Measurements from ENCODE around the gene RAB14. TPM values are rescaled to one million over a fixed set of nuclear protein-coding genes. Genes with fewer than 3 reads are reported as not detected.

RAB14 gene
- total RNA-seq, 4 donors from 2014 or later, result 30.5 to 69.6 (median 47.9) TPM

- TF ChIP-seq CTCF (IDR thresholded peaks at IDR 0.05; ENCODE audit: low read depth), result no peak
These were observed 17.9 kb upstream of the RAB14 start for GRCh38 chr9:121219530-121219929.

- no peak for TF ChIP-seq CTCF (IDR thresholded peaks at IDR 0.05; ENCODE audit: low read depth)
These were observed 16.8 kb upstream of the RAB14 start for GRCh38 chr9:121218357-121219027.

GRCh38 chr9:121217609-121218292 is 16.1 kb upstream of the RAB14 start:
- no peak for TF ChIP-seq CTCF (IDR thresholded peaks at IDR 0.05; ENCODE audit: low read depth)

GRCh38 chr9:121216271-121216805 is 14.7 kb upstream of the RAB14 start:
- TF ChIP-seq CTCF (IDR thresholded peaks at IDR 0.05; ENCODE audit: low read depth), result no peak

- no peak for TF ChIP-seq CTCF (IDR thresholded peaks at IDR 0.05; ENCODE audit: low read depth)
These were observed 12.3 kb upstream of the RAB14 start for GRCh38 chr9:121214005-121214404.

GRCh38 chr9:121213136-121213806 is 11.6 kb upstream of the RAB14 start:
- no peak for TF ChIP-seq CTCF (IDR thresholded peaks at IDR 0.05; ENCODE audit: low read depth)

GRCh38 chr9:121210536-121210935 is 8.9 kb upstream of the RAB14 start:
- TF ChIP-seq CTCF (IDR thresholded peaks at IDR 0.05; ENCODE audit: low read depth), result no peak
